Measurements from ENCODE around the gene TSSC4. TPM values are rescaled to one million over a fixed set of nuclear protein-coding genes. Genes with fewer than 3 reads are reported as not detected.

Gene TSSC4
- total and polyA plus RNA-seq, 7 donors = 43.7 to 60.1 (median 49.6) TPM

DNA sequence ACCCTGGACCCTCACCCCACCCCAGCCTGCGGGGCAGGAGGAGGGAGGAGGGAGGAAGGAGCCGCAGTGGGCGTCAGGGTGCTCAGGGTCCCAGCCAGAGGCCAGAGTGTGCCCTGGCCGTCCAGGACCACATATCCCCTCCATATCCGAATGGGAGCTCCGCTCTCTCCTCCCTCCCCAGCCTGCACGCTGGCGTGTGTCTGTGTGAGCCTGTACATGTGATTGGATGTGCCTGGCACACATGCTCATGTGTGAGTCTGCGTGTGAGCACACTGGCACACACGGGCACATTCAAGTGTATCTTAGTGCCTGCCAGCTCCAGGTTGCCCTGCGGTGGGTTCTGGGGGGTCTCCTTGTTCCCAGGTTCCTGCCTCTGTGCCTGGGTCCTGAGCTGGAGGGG lies 8.1 kb downstream of the TSSC4 start:
- H3K36me3 ChIP-seq = peaks cover 0 to 9% (median 2%) of the 10 kb centered on the region in 4 donors
- WGBS, 2 donors = 33 to 73% methylated on average over 11 of the region's 11 CpGs
- no peaks in the 10 kb centered on the region for H3K27me3 ChIP-seq
- H3K4me3 ChIP-seq = no peak overlapping the region
- peak overlapping the region in 1 of 4 donors; percentile 32 for H3K27ac ChIP-seq
- intact Hi-C loops (cut with DNase I) = loop anchor here (10.0 kb wide), 2 partner anchors 544 to 654 kb away; partner anchors contain the start of gene IFITM10
- peaks cover 0 to 6% (median 0%) of the 10 kb centered on the region in 4 donors for H3K4me1 ChIP-seq
- DNase-seq = no peak
- H3K9me3 ChIP-seq = no peaks in the 10 kb centered on the region
- no peak for TF ChIP-seq POLR2AphosphoS5 (IDR thresholded peaks at IDR 0.05)
- TF ChIP-seq POLR2A (IDR thresholded peaks at IDR 0.05) = no peak
- no peak for TF ChIP-seq EP300 (IDR thresholded peaks at IDR 0.05)
- TF ChIP-seq, protein P1, sequence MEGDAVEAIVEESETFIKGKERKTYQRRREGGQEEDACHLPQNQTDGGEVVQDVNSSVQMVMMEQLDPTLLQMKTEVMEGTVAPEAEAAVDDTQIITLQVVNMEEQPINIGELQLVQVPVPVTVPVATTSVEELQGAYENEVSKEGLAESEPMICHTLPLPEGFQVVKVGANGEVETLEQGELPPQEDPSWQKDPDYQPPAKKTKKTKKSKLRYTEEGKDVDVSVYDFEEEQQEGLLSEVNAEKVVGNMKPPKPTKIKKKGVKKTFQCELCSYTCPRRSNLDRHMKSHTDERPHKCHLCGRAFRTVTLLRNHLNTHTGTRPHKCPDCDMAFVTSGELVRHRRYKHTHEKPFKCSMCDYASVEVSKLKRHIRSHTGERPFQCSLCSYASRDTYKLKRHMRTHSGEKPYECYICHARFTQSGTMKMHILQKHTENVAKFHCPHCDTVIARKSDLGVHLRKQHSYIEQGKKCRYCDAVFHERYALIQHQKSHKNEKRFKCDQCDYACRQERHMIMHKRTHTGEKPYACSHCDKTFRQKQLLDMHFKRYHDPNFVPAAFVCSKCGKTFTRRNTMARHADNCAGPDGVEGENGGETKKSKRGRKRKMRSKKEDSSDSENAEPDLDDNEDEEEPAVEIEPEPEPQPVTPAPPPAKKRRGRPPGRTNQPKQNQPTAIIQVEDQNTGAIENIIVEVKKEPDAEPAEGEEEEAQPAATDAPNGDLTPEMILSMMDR (IDR thresholded peaks at IDR 0.05) = no peak

DNA sequence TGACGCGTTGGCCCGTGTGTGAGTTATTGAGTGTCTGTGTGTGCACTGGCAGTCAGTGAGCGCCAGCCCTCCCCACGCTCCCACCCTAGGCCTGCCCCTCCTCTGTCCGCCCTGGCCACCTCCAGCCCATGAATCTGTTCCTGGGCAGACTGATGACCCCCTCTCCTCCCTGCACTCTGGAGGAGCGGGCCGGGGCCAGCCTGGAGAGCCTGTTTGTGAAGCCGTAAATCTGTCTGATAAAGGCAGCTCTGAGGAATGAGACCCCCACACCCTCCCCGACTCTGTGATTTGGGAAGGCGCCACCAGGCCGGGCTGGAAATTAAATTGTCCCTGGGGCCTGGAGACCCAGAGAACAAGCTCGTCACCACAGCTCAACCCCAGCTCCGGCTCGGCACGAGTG lies 8.6 kb downstream of the TSSC4 start:
- H3K36me3 ChIP-seq = peaks cover 0 to 5% (median under 1%) of the 10 kb centered on the region in 4 donors
- peak overlapping the region in 2 of 4 donors; percentile 31 to 52 for H3K27ac ChIP-seq
- no peaks in the 10 kb centered on the region for H3K27me3 ChIP-seq
- intact Hi-C loops (cut with DNase I) = loop anchor here (10.0 kb wide), 2 partner anchors 544 to 654 kb away; partner anchors contain the start of gene IFITM10
- TF ChIP-seq POLR2A (IDR thresholded peaks at IDR 0.05) = no peak
- no peak for TF ChIP-seq EP300 (IDR thresholded peaks at IDR 0.05)
- TF ChIP-seq, protein P1 (IDR thresholded peaks at IDR 0.05) = no peak
- TF ChIP-seq POLR2AphosphoS5 (IDR thresholded peaks at IDR 0.05) = no peak
- no peaks in the 10 kb centered on the region for H3K9me3 ChIP-seq
- peaks cover 0 to 6% (median 0%) of the 10 kb centered on the region in 4 donors for H3K4me1 ChIP-seq
- WGBS, 2 donors = 34 to 61% methylated on average over 16 of the region's 16 CpGs
- no peak overlapping the region for H3K4me3 ChIP-seq
- DNase-seq = no peak

DNA sequence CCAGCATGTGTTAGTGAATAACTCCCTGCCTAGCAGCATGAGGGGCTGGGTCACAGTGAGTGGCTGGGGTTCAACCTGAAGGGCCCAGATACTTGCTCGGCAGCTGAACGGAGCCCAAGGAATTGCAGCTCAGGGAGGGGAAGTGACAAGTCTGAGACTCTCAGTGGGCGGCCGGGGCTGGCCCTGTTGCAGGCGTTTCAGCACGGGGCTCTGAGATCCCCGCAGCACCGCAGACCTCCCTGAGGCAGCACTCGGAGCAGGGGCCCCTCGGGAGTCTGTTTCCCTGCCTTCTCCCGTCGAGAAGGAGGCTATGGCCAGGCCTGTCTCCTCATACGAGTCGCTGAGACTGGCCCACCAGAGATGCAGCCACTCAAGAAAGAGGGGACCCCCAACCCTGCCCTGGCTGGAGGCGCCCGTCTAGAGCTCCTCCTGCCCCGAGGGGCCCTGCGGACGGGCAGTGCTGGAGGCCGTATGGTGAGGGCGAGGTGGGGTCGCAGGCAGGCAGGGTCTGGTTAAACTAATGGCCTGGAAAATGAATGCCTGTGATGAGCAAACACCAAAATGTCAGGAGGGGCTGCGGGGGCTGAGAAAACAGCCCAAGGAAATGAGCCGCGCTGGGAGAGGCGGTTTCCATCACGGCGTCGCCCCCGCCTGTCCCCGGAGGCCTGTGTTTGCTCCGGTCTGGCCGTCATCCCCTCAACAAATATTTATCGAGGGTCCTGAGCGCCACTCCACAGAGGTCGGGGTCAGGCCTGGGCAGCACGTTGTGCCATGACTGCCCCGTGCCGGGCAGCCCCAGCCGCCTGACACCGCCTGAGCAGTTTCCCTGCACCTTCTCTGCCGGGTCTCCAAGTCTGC lies 9.3 kb downstream of the TSSC4 start:
- no peaks in the 10 kb centered on the region for H3K27me3 ChIP-seq
- no peak overlapping the region for H3K4me3 ChIP-seq
- WGBS, 2 donors = 35 to 60% methylated on average over 42 of the region's 42 CpGs
- no peaks in the 10 kb centered on the region for H3K9me3 ChIP-seq
- intact Hi-C loops (cut with DNase I) = loop anchor here (10.0 kb wide), 2 partner anchors 545 to 655 kb away; partner anchors contain the start of gene IFITM10
- no peak for TF ChIP-seq POLR2A (IDR thresholded peaks at IDR 0.05)
- H3K4me1 ChIP-seq = peaks cover 0 to 6% (median 0%) of the 10 kb centered on the region in 4 donors
- no peak for DNase-seq
- no peaks in the 10 kb centered on the region for H3K36me3 ChIP-seq
- H3K27ac ChIP-seq = peak overlapping the region in 2 of 4 donors; percentile 31 to 52

DNA sequence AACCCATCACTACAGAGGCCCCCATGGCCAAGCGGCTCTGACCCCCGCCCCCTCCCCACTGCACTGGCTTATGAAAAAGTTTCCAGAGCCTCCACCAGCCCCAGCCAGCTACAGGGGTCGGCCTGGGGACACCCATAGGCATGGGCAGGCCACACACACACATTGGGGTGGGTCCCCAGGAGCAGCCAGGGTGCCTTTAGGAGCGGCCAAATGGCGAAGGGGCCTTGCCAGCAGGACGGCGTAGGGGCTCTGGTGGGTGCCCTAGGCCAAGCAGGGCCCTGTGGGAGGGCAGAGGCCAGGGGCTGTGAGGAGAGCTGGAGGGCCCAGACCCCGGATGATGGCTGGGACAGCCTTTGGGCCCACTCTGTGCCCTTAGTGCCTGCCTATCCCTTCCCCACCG lies 10.1 kb downstream of the TSSC4 start:
- Histone ChIP-seq H3K36me3 (no peaks in the 10 kb centered on the region), H3K4me3 (no peak overlapping the region), H3K27me3 (no peaks in the 10 kb centered on the region), H3K4me1 (peaks cover 0 to 6% (median 0%) of the 10 kb centered on the region in 4 donors), H3K27ac (no peak overlapping the region), H3K9me3 (no peaks in the 10 kb centered on the region)
- intact Hi-C loops (cut with DNase I) = no loop called here
- TF ChIP-seq POLR2AphosphoS5 (IDR thresholded peaks at IDR 0.05) = no peak
- TF ChIP-seq, protein P1 (IDR thresholded peaks at IDR 0.05) = no peak
- TF ChIP-seq POLR2A (IDR thresholded peaks at IDR 0.05) = no peak
- no peak for TF ChIP-seq EP300 (IDR thresholded peaks at IDR 0.05)
- 77 to 84% methylated on average over 9 of the region's 9 CpGs for WGBS, 2 donors
- DNase-seq = no peak
